Fibroblast of mammary gland (primary cell): ENCODE results near the gene TMCC1.

Experiments
- DNase-seq: peaks from one replicate; pipeline ENCODE4 v3.0.0-alpha.2; 2010; ENCODE audit warnings: low read depth
- H3K4me3 ChIP-seq: 2 replicates; pipeline ENCODE4 v1.5.1; 2011; ENCODE audit warnings: low read depth, mild to moderate bottlenecking, low read length, moderate library complexity; ENCODE audit not compliant: control insufficient read depth
- TF ChIP-seq, protein P1 (sequence below): conservative IDR thresholded peaks from 2 replicates; pipeline ENCODE4 v1.5.1; 2011; ENCODE audit warnings: low read depth, low read length, inconsistent platforms; ENCODE audit not compliant: control insufficient read depth, insufficient read depth

The TMCC1 gene

DNA sequence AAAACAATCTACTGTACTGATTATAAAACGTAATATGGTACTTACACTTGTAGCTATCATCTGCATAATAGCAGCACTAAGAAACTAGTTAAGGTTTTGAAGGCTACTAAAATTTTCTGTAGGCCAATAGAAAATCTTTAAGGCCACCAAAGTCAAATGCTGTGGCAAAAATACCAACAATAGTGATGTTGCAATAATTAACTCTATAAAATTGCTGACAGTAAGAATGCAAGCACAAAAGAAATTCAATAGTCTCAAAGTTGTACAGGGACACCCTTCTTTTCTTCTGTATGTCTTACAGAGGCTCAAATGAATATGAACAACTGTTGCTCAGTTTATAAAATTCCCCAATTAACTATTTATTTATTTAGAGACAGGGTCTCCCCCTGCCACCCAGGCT lies 62.0 kb downstream of the TMCC1 start:
- TF ChIP-seq, protein P1, sequence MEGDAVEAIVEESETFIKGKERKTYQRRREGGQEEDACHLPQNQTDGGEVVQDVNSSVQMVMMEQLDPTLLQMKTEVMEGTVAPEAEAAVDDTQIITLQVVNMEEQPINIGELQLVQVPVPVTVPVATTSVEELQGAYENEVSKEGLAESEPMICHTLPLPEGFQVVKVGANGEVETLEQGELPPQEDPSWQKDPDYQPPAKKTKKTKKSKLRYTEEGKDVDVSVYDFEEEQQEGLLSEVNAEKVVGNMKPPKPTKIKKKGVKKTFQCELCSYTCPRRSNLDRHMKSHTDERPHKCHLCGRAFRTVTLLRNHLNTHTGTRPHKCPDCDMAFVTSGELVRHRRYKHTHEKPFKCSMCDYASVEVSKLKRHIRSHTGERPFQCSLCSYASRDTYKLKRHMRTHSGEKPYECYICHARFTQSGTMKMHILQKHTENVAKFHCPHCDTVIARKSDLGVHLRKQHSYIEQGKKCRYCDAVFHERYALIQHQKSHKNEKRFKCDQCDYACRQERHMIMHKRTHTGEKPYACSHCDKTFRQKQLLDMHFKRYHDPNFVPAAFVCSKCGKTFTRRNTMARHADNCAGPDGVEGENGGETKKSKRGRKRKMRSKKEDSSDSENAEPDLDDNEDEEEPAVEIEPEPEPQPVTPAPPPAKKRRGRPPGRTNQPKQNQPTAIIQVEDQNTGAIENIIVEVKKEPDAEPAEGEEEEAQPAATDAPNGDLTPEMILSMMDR: no peak
- H3K4me3 ChIP-seq: no peak overlapping the region
- no peak for DNase-seq

DNA sequence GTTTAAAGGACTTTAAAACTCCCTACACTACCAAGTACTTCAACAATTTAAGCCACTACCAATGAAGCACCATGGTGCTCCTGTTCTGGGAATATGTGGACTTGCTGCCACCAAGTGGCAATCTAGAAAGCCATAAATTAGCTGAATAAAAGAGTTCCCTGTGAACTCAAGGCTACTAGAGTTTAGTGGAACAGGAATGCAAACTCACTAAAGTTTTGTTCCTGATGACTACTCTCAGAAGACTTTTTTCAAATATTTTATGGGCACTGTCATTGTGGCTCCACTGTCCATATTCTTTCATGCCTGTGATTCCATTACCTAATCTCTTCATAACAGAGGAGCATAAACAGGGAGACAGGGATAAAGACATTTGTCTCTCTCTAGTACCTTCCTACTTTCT lies 63.9 kb downstream of the TMCC1 start:
- H3K4me3 ChIP-seq: no peak overlapping the region
- TF ChIP-seq, protein P1: peak; percentile 66
- DNase-seq: peak; percentile 90

DNA sequence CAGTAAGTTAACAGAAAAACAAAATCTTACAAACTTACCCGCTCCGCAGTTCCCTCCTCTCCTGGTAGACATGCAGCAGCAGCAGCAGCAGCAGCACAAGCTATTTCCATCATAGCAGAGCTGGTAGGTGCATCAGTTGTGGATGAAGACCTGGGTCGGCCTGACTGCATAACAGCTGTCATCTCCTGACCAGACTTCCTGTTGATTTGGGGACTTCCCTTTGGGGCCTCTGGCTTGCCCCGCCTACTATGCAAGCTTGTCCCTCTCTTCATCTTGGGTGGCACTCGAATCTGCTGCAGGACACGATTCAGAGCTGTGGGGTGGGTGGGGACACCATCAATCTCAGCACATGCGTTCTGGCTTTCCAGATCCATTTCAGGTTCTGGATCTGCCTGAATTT lies 65.7 kb downstream of the TMCC1 start:
- no peak overlapping the region for H3K4me3 ChIP-seq
- DNase-seq: no peak
- TF ChIP-seq, protein P1: no peak

DNA sequence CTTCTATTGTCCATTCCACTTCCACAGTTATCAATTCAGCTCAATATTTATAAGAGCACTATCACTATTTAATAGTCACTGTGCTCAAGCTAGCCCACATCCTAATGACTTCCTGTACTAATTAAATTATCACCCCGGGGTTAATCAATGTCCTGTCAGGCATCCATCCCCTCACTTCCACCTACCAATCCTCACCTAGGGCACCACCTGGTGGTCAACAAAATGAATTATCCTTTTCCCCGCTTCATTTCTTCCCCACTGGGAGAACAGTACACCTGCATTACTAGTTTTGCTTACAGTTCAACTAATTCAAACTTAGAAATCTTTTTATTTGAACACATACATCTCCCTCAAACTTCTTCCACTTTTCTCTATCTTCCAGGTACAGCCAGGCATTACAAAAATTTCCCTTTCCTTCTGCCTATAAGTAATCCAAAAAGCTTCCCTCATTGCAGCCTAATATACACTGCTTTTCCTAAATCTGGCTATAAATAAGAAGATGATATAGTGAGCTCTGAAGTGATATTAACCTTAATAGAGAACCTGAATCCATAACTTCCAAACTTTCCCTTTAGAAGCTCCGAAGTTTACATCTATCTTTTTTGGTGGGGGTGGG lies 68.5 kb downstream of the TMCC1 start:
- no peak overlapping the region for H3K4me3 ChIP-seq
- DNase-seq: peak; percentile 58
- TF ChIP-seq, protein P1: peak; percentile 62

DNA sequence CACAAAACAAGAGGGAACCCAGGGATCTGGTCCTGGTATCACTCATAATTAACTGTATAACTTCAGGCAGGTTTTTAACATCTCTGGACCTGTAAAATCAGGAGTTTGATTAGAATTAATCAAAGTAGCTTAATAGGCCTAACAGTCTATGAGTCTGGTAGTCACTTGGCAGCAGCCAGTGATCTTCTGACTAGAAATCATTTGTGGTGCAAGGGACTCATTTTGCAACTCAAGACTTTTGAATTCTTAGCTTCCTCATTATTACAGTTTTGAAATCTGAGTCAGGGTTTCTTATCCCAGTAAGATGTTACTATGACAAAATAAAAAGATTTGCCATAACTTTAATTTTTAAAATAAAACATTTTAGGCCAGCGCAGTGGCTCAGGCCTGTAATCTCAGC lies 70.8 kb downstream of the TMCC1 start:
- H3K4me3 ChIP-seq: no peak overlapping the region
- peak; percentile 65 for DNase-seq
- TF ChIP-seq, protein P1: no peak

DNA sequence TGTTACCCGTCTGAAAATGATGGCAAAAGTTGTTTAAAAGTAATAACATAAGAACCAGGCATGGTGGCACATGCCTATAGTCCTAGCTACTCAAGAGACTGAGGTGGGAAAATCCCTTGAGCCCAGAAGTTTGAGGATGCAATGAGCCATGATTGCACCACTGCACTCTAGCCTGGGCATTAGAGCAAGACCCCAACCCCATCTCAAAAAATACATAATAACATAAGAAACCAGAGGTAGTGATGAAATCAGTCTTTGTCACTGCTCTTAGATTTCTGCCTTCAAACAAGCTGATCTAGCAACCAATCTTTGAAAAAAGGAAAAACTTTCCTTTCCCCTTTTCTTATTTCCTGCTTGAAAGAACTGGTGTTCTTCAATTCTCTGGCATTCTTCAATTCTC lies 71.3 kb downstream of the TMCC1 start:
- TF ChIP-seq, protein P1: no peak
- DNase-seq: no peak
- H3K4me3 ChIP-seq: no peak overlapping the region

DNA sequence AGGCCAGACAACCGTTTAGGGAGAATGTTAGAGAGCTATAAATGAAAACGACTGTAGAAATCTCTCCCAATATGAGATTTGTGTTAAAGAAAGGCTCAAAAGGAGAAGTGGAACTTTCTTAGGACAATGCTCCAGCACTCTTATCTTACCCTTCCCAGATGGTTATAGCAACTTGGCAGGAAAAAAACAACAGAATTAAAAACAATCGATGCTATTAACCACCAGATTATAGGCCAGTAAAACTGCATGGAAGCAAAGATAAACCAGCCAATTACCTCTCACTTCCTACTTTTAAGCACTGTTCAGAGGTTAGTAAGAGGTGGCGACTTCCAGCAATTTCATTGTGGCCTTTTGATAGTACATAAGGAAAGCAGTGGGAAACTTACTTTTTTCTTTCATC lies 72.9 kb downstream of the TMCC1 start:
- TF ChIP-seq, protein P1: no peak
- no peak overlapping the region for H3K4me3 ChIP-seq
- DNase-seq: no peak
